Myocyte (in vitro differentiated cells): Measurements from ENCODE around the gene AFTPH. TPM values are rescaled to one million over a fixed set of nuclear protein-coding genes. Genes with fewer than 3 reads are reported as not detected.

ENCODE experiments used
- DNase-seq: peaks from one replicate; pipeline ENCODE4 v3.0.0-alpha.2; 2012; ENCODE audit warnings: low read depth
- microRNA-seq: library from miRNA; unstranded; fragments of <30 nt; microRNA quantifications from one replicate; pipeline ENCODE4, GENCODE V29; 2016
- total RNA-seq: library from RNA; depleted of rRNA; stranded (reverse); fragments of >200 nt; gene quantifications from 2 replicates; pipeline ENCODE4 v1.2.3, GENCODE V29; 2014

AFTPH gene
- total RNA-seq, 1 donor from 2014 or later, result 13.2 TPM

DNA sequence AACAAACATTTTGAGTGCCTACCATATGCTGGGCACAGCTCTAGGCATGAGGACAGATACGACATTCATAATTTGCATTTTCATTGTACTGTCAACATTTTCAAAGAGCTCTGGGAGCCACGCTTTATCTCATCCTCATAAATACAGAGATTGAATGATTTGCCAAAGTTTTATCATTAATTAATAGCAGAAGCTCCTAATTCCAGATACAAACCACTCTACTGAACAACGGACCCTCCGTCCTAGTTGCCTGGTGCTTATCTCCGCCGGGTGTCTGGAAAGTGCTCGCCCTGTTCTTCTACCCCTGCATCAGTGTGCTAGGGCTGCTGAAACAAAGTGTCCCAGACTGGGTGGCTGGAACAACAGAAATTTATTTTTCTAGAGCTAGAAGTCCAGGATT lies 105.7 kb downstream of the AFTPH start:
- no peak for DNase-seq

DNA sequence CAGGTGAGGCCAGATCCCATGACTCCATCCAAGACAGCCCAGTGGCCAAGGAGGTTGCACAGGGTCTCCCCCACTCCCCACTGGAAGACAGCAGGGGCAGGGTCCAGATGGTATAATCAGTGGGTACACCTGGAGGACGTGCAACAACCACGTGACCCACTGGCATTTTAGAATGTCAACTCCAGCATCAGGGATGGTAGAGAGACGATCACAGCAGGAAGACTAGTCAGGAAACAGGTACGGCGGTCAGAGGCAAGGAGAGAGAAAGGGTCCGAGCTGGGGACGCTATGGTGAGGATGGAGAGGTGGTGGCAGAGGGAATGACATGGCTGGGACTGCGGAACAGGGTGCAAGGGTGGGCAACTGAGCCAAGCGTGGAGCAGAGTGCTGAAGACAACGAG lies 106.6 kb downstream of the AFTPH start:
- no peak for DNase-seq

- DNase-seq, result no peak
Observed at GRCh38 chr2:64631771-64632170, 107.6 kb downstream of the AFTPH start.

DNA sequence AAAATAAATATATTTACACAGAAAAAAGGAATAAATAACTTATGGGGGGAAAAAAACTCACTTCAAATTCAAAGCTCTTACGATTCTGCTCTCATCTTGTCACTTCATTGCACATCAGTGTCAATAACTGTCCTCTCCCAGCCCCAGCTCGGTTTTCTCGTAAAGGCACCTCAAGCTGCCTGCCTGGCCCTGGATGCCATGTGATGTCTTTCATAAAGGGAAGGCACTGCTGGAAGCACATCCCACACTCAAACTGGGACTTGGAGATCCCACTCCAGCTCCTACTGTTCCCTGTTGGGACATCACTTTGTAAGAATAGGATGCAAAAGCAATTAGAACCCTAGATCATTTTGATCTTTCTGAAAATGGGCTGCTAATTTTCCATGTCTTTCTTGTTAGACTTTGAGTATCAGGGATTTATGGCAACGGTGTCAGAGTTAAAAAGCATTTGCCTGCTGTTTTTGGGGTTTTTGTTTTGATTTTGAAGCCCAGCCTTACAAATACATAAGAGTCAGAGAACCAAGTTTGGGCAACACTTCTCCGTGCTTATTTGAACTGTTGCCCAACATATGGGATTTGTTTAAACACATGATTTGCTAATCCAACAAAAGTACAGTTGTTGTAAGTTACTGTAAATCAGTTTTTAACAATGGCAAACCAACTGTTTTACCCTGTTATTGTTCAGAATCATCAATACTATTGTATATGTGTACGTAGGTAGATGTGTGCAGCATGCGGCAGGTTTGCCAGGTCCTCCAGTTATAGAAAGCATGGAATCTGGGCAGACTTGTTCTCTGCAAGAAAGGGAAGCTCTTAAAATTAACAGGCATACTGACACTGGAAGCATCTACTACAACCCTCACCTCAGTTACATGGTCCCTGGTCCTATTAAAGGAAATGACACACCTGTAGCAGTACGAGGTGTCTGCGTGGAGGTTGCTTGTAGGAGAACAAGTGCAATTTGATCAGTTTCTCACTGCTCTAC lies 109.0 kb downstream of the AFTPH start:
- no peak for DNase-seq

DNA sequence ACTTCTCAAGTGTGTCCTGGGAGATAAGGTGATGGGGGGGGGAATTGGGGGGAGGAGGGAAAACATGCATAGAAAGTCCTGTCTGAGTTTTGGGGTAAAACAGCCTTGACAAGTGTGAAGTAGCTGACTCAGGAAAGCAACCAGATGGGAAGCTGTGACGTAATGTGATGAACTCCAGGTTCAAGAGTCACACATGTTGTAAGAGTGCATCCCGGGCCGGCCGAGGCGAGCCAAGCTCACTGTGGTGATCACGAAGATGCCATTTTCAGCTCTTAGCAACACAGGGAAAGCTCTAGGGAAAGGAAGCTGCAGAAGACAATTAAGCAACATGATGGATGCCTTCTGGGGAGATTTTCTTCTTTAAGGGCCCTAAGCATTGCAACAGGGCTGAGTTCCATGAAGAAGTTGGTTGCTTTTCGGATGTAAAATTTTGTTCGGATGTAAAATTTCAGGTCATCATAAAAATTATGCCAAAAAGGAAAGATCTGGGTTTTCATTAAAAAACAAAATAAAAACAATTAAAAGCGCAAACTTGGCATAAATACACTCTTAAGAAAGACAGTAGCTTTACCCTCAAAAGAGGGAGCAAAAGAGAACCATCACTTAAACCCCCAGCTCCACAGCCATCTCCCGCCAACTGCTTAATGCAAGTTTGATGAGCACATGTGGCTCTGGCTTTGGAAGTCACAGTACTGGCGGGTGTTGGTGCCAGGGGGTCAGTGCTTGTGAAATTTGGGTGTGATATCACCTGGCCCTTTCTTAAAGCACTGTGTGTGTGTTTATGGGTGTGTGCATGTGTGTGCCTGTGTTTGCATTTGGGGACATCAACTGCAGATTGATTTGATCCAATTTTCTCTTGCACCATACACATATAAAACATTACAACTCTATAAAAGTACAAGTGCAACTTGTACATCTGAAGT lies 110.5 kb downstream of the AFTPH start:
- no peak for DNase-seq

DNA sequence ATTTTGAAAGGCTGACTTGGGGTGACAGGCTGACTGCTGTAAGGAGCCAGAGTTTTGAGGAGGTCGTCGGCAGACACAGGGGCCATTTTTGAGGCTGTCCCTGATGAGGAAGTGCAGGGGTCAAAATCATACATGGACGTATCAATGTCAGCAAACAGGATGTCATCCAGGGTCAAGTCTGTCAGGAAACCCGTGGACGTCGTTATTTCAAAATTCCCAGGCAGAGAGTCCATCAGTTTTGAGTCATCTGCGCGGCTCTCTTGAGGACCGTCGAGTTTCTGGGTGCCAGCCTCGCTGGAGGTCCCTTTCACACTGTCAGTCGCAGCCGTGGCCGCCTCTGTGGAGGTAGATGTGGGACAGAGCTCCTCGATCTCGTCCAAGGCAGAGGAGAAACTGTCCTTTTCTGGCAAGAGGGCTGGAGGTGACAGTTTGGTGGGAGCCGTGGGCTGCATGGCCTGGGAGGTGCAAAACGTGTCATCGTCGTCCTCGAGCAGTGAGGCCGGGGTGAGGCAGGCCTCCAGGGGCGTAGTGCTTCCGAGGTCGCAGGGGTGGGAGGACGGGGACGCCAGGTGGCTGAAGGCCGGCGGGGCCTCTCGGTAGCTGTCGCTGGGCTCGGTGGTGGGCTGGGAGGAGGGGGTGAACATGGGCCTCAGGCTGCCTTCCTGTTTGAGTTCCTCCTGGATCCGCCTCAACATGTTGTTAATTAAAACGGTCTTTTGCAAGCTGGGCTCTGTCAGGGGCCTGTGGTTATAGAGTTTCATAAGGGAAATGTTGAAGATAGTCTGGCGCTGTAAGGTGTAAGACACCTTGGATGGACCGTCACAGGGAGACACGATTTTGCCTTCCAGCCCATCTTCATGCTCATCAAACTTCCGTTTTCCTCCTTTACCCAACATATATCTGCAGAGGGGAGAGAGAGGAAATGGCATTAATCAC lies 112.1 kb downstream of the AFTPH start:
- DNase-seq, result no peak

DNA sequence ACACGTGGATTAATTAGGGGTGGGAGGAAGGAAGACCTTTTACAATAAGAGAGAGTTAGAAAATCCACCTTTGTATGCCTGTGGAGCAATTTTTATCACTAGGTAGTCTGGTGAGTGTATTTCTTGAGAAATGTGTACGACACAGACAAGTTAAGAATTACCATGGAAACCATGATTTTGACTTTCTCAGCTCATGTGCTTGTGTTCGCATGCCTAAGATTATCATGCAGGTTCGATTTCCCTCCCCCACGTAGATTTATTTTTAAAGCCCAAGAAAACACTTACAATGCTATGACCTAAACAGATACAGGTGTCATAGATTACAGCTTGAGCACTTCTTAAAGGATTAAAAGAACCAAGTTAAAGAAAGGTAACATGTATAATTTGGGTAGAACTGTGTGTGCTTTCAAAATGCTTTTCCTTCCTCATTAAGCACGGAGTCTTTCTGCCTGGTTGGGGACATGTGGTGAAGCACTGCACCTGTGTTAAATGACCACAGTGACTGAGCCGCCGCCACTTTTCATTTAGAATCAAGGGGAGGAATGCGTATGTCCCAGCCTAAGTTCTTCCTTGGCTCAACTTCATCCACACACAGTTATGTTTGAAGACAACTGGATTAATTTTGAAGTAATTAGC lies 113.0 kb downstream of the AFTPH start:
- DNase-seq, result no peak

- DNase-seq, result no peak
Observed at GRCh38 chr2:64637931-64638330, 113.8 kb downstream of the AFTPH start.

DNA sequence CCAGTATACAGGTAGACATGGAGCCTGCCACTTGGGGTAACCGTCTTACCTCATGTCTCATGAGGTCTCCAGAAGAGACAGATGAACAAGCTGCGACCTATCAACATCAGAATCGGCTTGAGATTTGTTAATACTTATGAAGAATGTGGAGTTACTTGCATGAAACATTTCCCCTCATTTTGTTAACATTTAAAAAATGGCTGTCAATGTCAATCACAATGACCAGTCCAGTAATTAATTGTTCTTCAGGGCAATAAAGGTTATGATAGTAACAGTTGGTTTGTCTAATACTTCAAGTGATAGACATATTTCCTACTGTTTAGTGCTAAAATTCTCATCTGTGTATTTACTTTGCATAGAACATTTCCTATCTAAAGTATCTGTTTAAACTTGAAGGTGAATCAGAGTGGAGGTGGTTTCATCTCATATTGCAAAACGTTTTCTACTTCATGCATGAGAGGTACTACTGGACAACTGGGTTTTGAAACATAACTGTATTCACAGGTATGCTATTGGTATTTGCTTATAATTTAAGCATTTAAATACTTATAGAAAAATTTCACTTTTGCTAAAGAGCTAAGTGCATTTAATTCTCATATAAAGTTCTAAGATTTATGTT lies 114.5 kb downstream of the AFTPH start:
- DNase-seq, result no peak

DNA sequence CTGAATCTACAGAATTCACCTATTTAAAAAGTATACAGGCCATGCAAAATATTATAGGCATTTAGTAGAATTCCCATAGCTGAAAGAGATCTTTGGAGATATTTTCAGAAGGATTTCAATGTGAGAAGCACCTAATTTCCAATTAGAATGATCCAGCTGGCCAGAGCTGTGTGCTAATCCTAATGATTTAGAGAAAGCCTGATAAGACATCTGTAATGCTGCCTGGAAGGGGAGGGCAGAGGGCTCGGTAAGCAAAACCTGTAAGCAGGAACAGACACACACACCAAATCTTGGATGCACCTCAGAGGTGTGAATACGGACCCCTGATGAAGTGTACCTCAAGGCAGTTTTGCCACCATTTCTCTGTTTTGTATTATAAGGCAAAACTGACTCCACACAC lies 115.6 kb downstream of the AFTPH start:
- DNase-seq, result no peak

GRCh38 chr2:64640153-64641044 lies 116.3 kb downstream of the AFTPH start:
- no peak for DNase-seq

DNA sequence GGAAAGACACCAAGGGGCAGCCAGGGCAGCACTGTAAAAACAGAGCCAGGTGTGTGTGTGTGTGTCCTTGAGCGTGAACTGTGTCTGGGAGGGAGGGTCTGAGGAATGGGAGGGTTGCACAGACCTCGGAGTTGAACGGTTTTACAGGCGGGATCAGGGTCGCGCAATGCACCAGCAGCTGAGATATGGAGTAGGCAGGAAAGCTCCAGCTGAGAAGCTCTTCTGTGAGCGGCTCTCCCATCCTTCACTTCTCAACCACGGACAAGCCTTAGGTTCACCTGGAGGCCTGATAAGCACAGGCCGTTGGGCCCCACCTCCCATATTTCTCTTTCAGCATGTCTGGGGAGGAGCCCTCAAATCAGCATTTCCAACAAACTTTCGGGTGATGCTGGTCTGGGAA lies 117.5 kb downstream of the AFTPH start:
- DNase-seq, result no peak

Small RNA genes within 50 kb of the gene (microRNA-seq; reads per million reads assigned to microRNA genes)
- gene MIR4434, result not detected

Other genes starting within 250 kb of the AFTPH start
- gene LGALSL, start 70.2 kb upstream of the AFTPH start, total RNA-seq, result 0.57 and 2.0 TPM in 2 replicates
- 22.1 and 24.9 TPM in 2 replicates for gene SERTAD2, start 129.6 kb downstream of the AFTPH start, total RNA-seq